B cell (primary cell): ENCODE data around the gene PRR23E. TPM values are rescaled to one million over a fixed set of nuclear protein-coding genes. Genes with fewer than 3 reads are reported as not detected.

ENCODE experiments used
- ATAC-seq: fragments of 200-7000 bp; cut with Tn5 transposase; one replicate; pipeline ENCODE4 v1.10.0; 2021; ENCODE audit warnings: low read depth, mild to moderate bottlenecking, moderate number of reproducible peaks, moderate library complexity
- CTCF ChIA-PET: fragments of 350-600 bp; sonication (Branson Sonifier 250); formaldehyde crosslinking; loops from one replicate; lab custom pipeline; 2021; ENCODE audit warnings: antibody characterized with exemption, inconsistent platforms; lab: Charles Lee
- POLR2A ChIA-PET: fragments of 350-600 bp; sonication (Branson Sonifier 250); formaldehyde crosslinking; loops from one replicate; lab custom pipeline; 2021; ENCODE audit warnings: antibody characterized with exemption; lab: Charles Lee
- DNase-seq: peaks from one replicate; pipeline ENCODE4 v3.0.0; 2013
- H2AFZ ChIP-seq: 2 replicates; pipeline ENCODE4 v1.6.1; 2012; ENCODE audit warnings: mild to moderate bottlenecking, low read depth, low read length; ENCODE audit not compliant: insufficient read depth, poor library complexity, severe bottlenecking
- H3K27ac ChIP-seq, 2 donors: 1 replicate in 1 of 2; 2 replicates in 1 of 2; pipeline ENCODE4 v1.5.1; 2012 to 2013; ENCODE audit warnings: low read length in 2 of 2, mild to moderate bottlenecking in 2 of 2, moderate library complexity in 1 of 2
- H3K27me3 ChIP-seq, 4 experiments: fragments of 200-600 bp in 1 of 4; sonication (generic) in 1 of 4; replicated peaks in 1 of 4; 1 replicate in 2 of 4; 2 replicates in 2 of 4; pipeline versions ENCODE4 v1.6.1 to v1.7.0; 2013 to 2016; ENCODE audit warnings: low read length in 3 of 4, mild to moderate bottlenecking in 2 of 4, mixed read lengths in 1 of 4, moderate library complexity in 1 of 4; ENCODE audit not compliant: insufficient read depth in 4 of 4, control insufficient read depth in 3 of 4; ENCODE audit errors: control extremely low read depth in 1 of 4
- H3K36me3 ChIP-seq, 2 experiments: replicated peaks in 1 of 2; 1 replicate in 1 of 2; 2 replicates in 1 of 2; pipeline versions ENCODE4 v1.6.1 to v1.7.1; 2013; ENCODE audit warnings: low read length in 1 of 2; ENCODE audit not compliant: insufficient read depth in 2 of 2, control insufficient read depth in 1 of 2; ENCODE audit errors: control extremely low read depth in 1 of 2, extremely low read depth in 1 of 2
- H3K4me1 ChIP-seq, 2 donors: fragments of 200-600 bp in 1 of 2; sonication (generic) in 1 of 2; 1 replicate in 1 of 2; 2 replicates in 1 of 2; pipeline versions ENCODE4 v1.5.1 to v1.6.1; 2013 to 2017; ENCODE audit warnings: low read length in 2 of 2; ENCODE audit not compliant: control insufficient read depth in 2 of 2, insufficient read depth in 2 of 2
- H3K4me2 ChIP-seq: replicated peaks from 2 replicates; pipeline ENCODE3; 2012; ENCODE audit warnings: mild to moderate bottlenecking, low read depth, low read length; ENCODE audit not compliant: poor library complexity, severe bottlenecking
- H3K4me3 ChIP-seq, 5 experiments: fragments of 200-600 bp in 1 of 5; sonication (generic) in 1 of 5; 1 replicate in 3 of 5; 2 replicates in 2 of 5; pipeline versions ENCODE4 v1.5.1 to v1.7.0; 2011 to 2016; ENCODE audit warnings: low read length in 4 of 5, mild to moderate bottlenecking in 4 of 5, low read depth in 2 of 5, control low read depth in 1 of 5, moderate library complexity in 1 of 5; ENCODE audit not compliant: insufficient read depth in 1 of 5; ENCODE audit errors: control extremely low read depth in 1 of 5, extremely low read depth in 1 of 5
- H3K79me2 ChIP-seq: fragments of 200-600 bp; sonication (generic); one replicate; pipeline ENCODE4 v1.6.0; 2016; ENCODE audit warnings: low read length; ENCODE audit not compliant: control insufficient read depth, insufficient read depth
- H3K9ac ChIP-seq: fragments of 200-600 bp; sonication (generic); 2 replicates; pipeline ENCODE4 v1.6.1; 2017; ENCODE audit warnings: mild to moderate bottlenecking, low read length, moderate library complexity
- H3K9me3 ChIP-seq, 3 donors: one replicate each; pipeline versions ENCODE4 v1.6.1 to v1.7.1; 2013; ENCODE audit warnings: low read length in 2 of 3; ENCODE audit not compliant: control insufficient read depth in 2 of 3, insufficient read depth in 1 of 3; ENCODE audit errors: control extremely low read depth in 1 of 3
- H4K20me1 ChIP-seq: 2 replicates; pipeline ENCODE4 v1.6.0; 2012; ENCODE audit warnings: mild to moderate bottlenecking, low read length; ENCODE audit not compliant: insufficient read depth, control insufficient read depth, poor library complexity, severe bottlenecking
- H3K27ac Mint-ChIP-seq: one replicate; pipeline ENCODE4 v1.8.0; 2021; ENCODE audit warnings: mixed read lengths
- H3K27me3 Mint-ChIP-seq: one replicate; pipeline ENCODE4 v1.8.0; 2021; ENCODE audit warnings: mixed read lengths
- H3K4me1 Mint-ChIP-seq: one replicate; pipeline ENCODE4 v1.8.0; 2021; ENCODE audit warnings: mixed read lengths
- H3K4me3 Mint-ChIP-seq: one replicate; pipeline ENCODE4 v1.8.0; 2021; ENCODE audit warnings: mixed read lengths
- H3K9me3 Mint-ChIP-seq: one replicate; pipeline ENCODE4 v1.8.0; 2022; ENCODE audit warnings: mixed read lengths; ENCODE audit not compliant: insufficient read depth
- CTCF ChIP-seq: fragments of 200-600 bp; IDR thresholded peaks from one replicate; pipeline ENCODE4 v1.8.0; 2022; ENCODE audit warnings: antibody characterized with exemption, mild to moderate bottlenecking
- EZH2 ChIP-seq: IDR thresholded peaks from 2 replicates; pipeline ENCODE4 v1.6.1; 2012; ENCODE audit warnings: borderline replicate concordance, low read depth, mild to moderate bottlenecking, moderate library complexity, low read length; ENCODE audit not compliant: insufficient read depth, poor library complexity, severe bottlenecking
- WGBS: methylation state at CpG from one replicate; pipeline ENCODE4 v1.1.5; 2013; ENCODE audit warnings: missing lambda C conversion rate; ENCODE audit not compliant: insufficient coverage; 5-methylcytosine and 5-hydroxymethylcytosine counted together
- intact Hi-C: fragments of 100-400 bp; cut with micrococcal nuclease; formaldehyde crosslinking; loops from one replicate; pipeline ENCODE4 v1.10.0; 2022
- polyA plus RNA-seq: library from polyadenylated mRNA; depleted of rRNA; stranded (reverse); fragments of >200 nt; gene quantifications from 2 replicates; pipeline ENCODE4 v1.2.3, GENCODE V29; 2012
- total RNA-seq, 2 donors: library from RNA; stranded (reverse); fragments of 120-200 nt in 1 of 2; gene quantifications; 1 replicate in 1 of 2; 2 replicates in 1 of 2; pipeline versions ENCODE4 v1.2.3 to v1.2.4, GENCODE V29; 2013 to 2022

PRR23E gene
- total and polyA plus RNA-seq, 2 donors (not counting 1 experiment from before 2014, with no cell fraction given) = not detected

GRCh38 chr3:127182848-127183714 is 9.8 kb upstream of the PRR23E start:
- no peak overlapping the region for H3K27ac ChIP-seq
- no peak for TF ChIP-seq EZH2
- H4K20me1 ChIP-seq = no peaks in the 10 kb centered on the region
- no peaks in the 10 kb centered on the region for H3K9me3 ChIP-seq
- 81% methylated on average over 7 of the region's 8 CpGs for WGBS
- H3K36me3 ChIP-seq = no peaks in the 10 kb centered on the region
- H3K9ac ChIP-seq = no peak overlapping the region
- DNase-seq (no peak), ATAC-seq (no peak)
- no peaks in the 10 kb centered on the region for H3K79me2 ChIP-seq
- Mint-ChIP-seq H3K4me1 (no peaks in the 10 kb centered on the region), H3K27ac (no peak overlapping the region), H3K9me3 (peaks cover 3% of the 10 kb centered on the region), H3K27me3 (no peaks in the 10 kb centered on the region), H3K4me3 (no peak overlapping the region)
- H3K4me3 ChIP-seq = no peak overlapping the region
- H3K4me2 ChIP-seq = no peak overlapping the region
- H3K4me1 ChIP-seq = no peaks in the 10 kb centered on the region
- POLR2A ChIA-PET = no interaction called here
- CTCF ChIA-PET = no interaction called here
- no peaks in the 10 kb centered on the region for H3K27me3 ChIP-seq
- intact Hi-C loops = no loop called here
- H2AFZ ChIP-seq = no peak overlapping the region

- no peaks in the 10 kb centered on the region for H3K9me3 ChIP-seq
- H3K4me2 ChIP-seq = no peak overlapping the region
- CTCF ChIA-PET = no interaction called here
- no peaks in the 10 kb centered on the region for H3K27me3 ChIP-seq
- DNase-seq = no peak
- POLR2A ChIA-PET = no interaction called here
- no peak for ATAC-seq
- H3K9ac ChIP-seq = no peak overlapping the region
- intact Hi-C loops = no loop called here
- Mint-ChIP-seq H3K27me3 (no peaks in the 10 kb centered on the region), H3K4me1 (no peaks in the 10 kb centered on the region), H3K27ac (no peak overlapping the region), H3K9me3 (peaks cover 3% of the 10 kb centered on the region), H3K4me3 (no peak overlapping the region)
- no peaks in the 10 kb centered on the region for H4K20me1 ChIP-seq
- H3K79me2 ChIP-seq = no peaks in the 10 kb centered on the region
- H3K27ac ChIP-seq = no peak overlapping the region
- H3K36me3 ChIP-seq = no peaks in the 10 kb centered on the region
- H3K4me3 ChIP-seq = no peak overlapping the region
- TF ChIP-seq CTCF = no peak
- no peak for TF ChIP-seq EZH2
- no peak overlapping the region for H2AFZ ChIP-seq
- WGBS = 92% methylated on average over 16 of the region's 23 CpGs
- no peaks in the 10 kb centered on the region for H3K4me1 ChIP-seq
These were observed 8.7 kb upstream of the PRR23E start for GRCh38 chr3:127183931-127184869.
